Nephron progenitor cell (in vitro differentiated cells): ENCODE measurements around the gene DUSP16.
A peak's percentile ranks its signal among the peaks of the same experiment; 100 is the strongest.

Experiments
- DNase-seq: peaks from one replicate; pipeline ENCODE4 v3.0.0; 2021
- H3K27ac Mint-ChIP-seq: 2 replicates; pipeline ENCODE4 v1.8.0; 2021; ENCODE audit warnings: mild to moderate bottlenecking, moderate library complexity, mixed read lengths
- H3K27me3 Mint-ChIP-seq: 2 replicates; pipeline ENCODE4 v1.8.0; 2021; ENCODE audit warnings: mild to moderate bottlenecking, low read depth, mixed read lengths; ENCODE audit not compliant: poor library complexity
- H3K36me3 Mint-ChIP-seq: 2 replicates; pipeline ENCODE4 v1.8.0; 2021; ENCODE audit warnings: low read depth, mixed read lengths
- H3K4me1 Mint-ChIP-seq: 2 replicates; pipeline ENCODE4 v1.8.0; 2021; ENCODE audit warnings: mixed read lengths
- H3K4me3 Mint-ChIP-seq: 2 replicates; pipeline ENCODE4 v1.8.0; 2021; ENCODE audit warnings: mild to moderate bottlenecking, moderate library complexity, mixed read lengths
- H3K9me3 Mint-ChIP-seq: 2 replicates; pipeline ENCODE4 v1.8.0; 2021; ENCODE audit warnings: mild to moderate bottlenecking, moderate library complexity, mixed read lengths
- CTCF ChIP-seq: fragments of 200-600 bp; sonication (generic); IDR thresholded peaks from 2 replicates; pipeline ENCODE4 v1.5.0; 2021; ENCODE audit warnings: antibody characterized with exemption

The DUSP16 gene

DNA sequence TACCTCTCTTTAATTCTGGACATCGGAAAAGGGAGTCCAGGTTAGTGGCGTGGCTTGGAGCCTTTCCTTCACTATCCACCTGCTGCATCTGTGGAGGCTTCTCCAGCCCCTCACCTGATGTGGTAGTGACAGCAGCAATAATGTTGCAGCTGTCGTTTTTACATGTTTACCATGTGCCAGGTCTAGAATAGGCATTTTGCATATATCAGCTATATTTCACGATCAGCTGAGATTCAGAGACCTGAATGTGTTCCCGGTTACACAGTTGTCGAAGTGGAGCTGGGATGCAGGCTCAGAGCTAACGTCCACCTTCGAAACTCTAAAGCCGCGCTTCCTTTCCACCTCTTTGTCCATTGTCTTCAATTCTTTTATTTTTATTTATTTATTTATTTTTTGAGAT lies 114.8 kb downstream of the DUSP16 start:
- Mint-ChIP-seq H3K36me3 (no peaks in the 10 kb centered on the region), H3K27me3 (peaks cover 6% of the 10 kb centered on the region), H3K4me1 (peaks cover 25% of the 10 kb centered on the region), H3K4me3 (no peak overlapping the region), H3K27ac (no peak overlapping the region), H3K9me3 (no peaks in the 10 kb centered on the region)
- TF ChIP-seq CTCF, result no peak
- no peak for DNase-seq

DNA sequence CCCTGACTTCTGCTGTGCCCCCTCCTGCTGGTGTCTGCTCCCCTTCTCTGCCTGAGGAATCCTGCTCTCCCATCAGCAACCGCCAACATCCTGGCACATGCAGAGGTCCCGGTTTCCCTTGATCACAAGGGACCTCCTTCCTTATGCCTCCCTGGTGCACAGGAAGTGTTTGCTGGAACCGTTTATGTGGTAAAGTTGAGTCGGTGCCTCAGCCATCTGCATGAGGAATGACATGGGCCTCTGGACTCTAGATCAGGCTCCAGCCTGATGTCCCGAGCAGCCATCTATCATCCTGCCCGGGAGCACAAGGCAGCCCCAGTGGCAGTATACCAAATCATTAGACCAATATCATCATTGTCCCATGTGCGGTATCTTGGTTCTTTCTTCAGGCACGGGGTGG lies 115.4 kb downstream of the DUSP16 start:
- no peak for DNase-seq
- no peak for TF ChIP-seq CTCF
- Mint-ChIP-seq H3K4me1 (peaks cover 28% of the 10 kb centered on the region), H3K27me3 (peaks cover 6% of the 10 kb centered on the region), H3K4me3 (no peak overlapping the region), H3K36me3 (no peaks in the 10 kb centered on the region), H3K27ac (peak overlapping the region; percentile 13), H3K9me3 (no peaks in the 10 kb centered on the region)

- Mint-ChIP-seq H3K4me3 (no peak overlapping the region), H3K27ac (no peak overlapping the region), H3K4me1 (peaks cover 28% of the 10 kb centered on the region), H3K36me3 (no peaks in the 10 kb centered on the region), H3K27me3 (peaks cover 6% of the 10 kb centered on the region), H3K9me3 (no peaks in the 10 kb centered on the region)
- no peak for DNase-seq
- TF ChIP-seq CTCF, result no peak
Measured at GRCh38 chr12:12446786-12447185, 115.9 kb downstream of the DUSP16 start.

DNA sequence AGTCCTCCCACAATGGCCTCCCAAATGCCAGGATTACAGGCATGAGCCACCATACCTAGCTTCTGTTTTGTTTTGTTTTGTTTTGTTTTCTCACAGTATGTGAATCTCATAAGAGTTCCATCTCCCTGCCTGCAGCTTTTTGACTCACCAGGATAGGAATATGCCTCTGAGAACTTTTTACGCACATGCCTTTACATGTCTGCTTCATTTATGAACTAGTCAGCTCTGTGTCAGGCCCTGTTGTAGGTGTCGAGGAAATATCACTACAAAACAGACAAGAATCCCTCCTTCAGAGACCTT lies 116.8 kb downstream of the DUSP16 start:
- no peak overlapping the region for H3K27ac Mint-ChIP-seq
- no peaks in the 10 kb centered on the region for H3K36me3 Mint-ChIP-seq
- no peaks in the 10 kb centered on the region for H3K9me3 Mint-ChIP-seq
- no peak for TF ChIP-seq CTCF
- peaks cover 28% of the 10 kb centered on the region for H3K4me1 Mint-ChIP-seq
- no peak for DNase-seq
- H3K27me3 Mint-ChIP-seq, result peaks cover 6% of the 10 kb centered on the region
- H3K4me3 Mint-ChIP-seq, result no peak overlapping the region

DNA sequence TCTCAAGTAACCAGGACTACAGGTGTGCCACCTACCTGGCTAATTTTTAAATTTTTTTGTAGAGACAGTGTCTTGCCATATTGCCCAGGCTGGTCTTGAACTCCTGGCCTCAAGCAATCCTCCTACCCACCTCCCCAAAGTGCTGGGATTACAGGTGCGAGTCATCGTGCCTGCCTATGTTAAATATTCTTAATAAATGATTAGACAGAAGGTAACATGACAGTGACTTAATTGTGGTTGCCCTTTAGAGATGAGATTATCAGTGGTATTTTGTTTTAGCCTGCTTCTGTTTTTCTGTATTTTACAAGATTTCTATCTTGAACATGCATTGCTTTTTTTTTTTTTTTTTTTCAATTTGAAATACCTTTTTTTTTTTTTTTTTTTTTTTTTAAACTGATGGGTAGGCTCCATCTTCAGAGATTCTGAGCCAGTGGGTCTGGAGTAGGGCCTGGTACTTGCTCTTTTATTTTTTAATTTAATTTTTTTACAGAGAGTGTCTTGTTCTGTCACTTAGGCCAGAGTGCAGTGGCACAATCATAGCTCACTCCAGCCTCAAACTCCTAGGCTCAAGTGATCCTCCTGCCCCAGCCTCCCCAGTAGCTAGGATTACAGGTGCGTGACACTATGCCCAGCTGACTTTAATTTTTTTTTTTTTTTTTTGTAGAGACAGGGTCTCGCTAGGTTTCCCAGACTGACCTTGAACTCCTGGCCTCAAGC lies 117.3 kb downstream of the DUSP16 start:
- Mint-ChIP-seq H3K27ac (no peak overlapping the region), H3K36me3 (no peaks in the 10 kb centered on the region), H3K9me3 (no peaks in the 10 kb centered on the region), H3K4me1 (peaks cover 28% of the 10 kb centered on the region), H3K4me3 (no peak overlapping the region), H3K27me3 (peaks cover 6% of the 10 kb centered on the region)
- no peak for TF ChIP-seq CTCF
- no peak for DNase-seq

- peaks cover 17% of the 10 kb centered on the region for H3K4me1 Mint-ChIP-seq
- DNase-seq, result no peak
- H3K27ac Mint-ChIP-seq, result no peak overlapping the region
- peaks cover 2% of the 10 kb centered on the region for H3K27me3 Mint-ChIP-seq
- H3K4me3 Mint-ChIP-seq, result no peak overlapping the region
- no peaks in the 10 kb centered on the region for H3K9me3 Mint-ChIP-seq
- no peak for TF ChIP-seq CTCF
- H3K36me3 Mint-ChIP-seq, result no peaks in the 10 kb centered on the region
Measured at GRCh38 chr12:12443431-12443878, 119.2 kb downstream of the DUSP16 start.
